ENCODE data around the gene PLTP.
A peak's percentile ranks its signal among the peaks of the same experiment; 100 is the strongest.
"Not testable (repeated sequence)": the region's sequence is repeated elsewhere in the genome, so short reads cannot be mapped to it uniquely, and the experiment has no call there.

Gene PLTP

DNA sequence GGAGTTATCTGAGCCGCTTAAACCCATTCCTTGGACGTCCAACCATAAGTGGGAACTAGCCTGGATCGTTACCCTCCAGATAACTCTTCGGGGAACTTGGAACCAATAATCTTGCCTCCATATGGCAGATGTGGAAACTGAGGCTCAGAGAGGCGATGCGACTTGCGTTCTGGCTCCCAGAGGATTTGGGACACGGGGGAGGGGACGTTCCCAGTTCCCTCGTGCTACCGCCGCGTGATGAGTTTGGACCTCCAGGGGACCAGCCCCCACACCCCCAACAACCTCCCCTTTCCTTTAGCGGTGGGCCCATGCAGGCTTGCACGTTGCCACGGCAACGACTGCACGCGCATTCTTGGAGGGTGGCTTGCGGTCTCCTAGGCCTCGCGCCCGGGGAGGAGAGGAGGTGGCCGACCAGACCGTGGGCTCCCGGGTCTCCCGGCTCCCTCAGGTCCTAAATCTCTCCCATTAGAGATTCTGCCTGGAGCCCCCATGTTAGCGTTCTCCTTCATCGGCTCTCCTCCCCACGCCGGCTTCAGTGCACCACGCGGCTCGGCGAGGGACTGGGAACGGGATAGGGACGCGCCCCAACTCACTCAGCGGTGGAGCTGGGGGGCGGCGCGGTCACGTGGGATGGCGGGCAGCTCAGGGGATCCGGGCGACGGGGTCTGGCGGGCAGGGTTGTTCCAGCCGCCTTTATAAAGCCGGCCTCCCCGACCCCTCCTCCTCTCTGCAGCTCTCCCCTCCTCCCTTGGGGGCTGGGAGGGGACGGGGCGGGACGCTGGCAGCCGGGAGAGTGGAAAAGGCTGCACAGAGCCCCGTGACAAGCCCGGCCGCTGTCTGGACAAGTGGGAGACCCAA, at the start of gene PLTP:
Gene PLTP (minus strand): TSS at position 670 of the 858 bp plus-strand sequence. CDS start 703 bp downstream, outside the sequence.
- DNase-seq (ENCODE audit: low read depth) = no peak

GRCh38 chr20:45959956-45960630, 48.1 kb upstream of the PLTP start:
- no peak for DNase-seq (ENCODE audit: low read depth)

DNA sequence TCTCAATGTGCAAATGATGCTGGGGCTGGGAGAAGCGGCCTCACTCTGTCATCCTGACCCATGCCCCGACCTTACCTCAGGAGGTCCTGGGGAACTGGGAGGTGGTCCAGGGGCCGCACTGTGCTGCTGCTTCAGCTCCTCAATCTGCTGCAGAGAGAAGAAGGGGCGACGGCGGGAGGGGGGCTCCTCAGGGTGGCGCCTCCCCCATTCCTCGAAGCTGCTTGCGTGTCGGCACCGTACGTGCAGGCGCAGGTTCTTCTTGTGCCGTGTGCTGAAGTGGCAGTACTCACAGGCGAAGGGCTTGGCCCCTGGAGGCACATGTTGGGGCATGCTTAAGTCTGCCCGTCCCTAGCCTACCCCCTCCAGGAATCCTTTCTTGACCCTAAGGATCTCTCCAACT, 47.2 kb upstream of the PLTP start:
- no peak for DNase-seq (ENCODE audit: low read depth)

DNA sequence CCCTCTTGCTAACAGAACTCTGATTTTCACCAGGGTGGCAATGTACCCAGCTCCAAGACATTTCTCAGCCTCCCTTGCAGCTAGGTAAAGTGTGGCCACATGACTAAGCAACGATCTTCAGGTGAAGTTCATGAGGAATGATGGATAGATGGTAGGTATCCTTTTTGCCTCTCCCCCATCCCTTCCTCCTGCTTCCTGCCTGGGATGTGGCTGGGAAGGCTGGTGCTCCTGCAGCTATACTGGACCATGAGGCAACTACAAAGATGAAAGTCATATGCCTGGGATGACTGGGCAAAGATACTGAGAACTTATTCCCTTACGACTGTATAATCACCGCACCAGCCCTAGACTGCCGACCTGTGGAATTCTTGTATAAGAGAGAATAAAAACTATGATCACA, 46.6 kb upstream of the PLTP start:
- DNase-seq (ENCODE audit: low read depth) = no peak

DNA sequence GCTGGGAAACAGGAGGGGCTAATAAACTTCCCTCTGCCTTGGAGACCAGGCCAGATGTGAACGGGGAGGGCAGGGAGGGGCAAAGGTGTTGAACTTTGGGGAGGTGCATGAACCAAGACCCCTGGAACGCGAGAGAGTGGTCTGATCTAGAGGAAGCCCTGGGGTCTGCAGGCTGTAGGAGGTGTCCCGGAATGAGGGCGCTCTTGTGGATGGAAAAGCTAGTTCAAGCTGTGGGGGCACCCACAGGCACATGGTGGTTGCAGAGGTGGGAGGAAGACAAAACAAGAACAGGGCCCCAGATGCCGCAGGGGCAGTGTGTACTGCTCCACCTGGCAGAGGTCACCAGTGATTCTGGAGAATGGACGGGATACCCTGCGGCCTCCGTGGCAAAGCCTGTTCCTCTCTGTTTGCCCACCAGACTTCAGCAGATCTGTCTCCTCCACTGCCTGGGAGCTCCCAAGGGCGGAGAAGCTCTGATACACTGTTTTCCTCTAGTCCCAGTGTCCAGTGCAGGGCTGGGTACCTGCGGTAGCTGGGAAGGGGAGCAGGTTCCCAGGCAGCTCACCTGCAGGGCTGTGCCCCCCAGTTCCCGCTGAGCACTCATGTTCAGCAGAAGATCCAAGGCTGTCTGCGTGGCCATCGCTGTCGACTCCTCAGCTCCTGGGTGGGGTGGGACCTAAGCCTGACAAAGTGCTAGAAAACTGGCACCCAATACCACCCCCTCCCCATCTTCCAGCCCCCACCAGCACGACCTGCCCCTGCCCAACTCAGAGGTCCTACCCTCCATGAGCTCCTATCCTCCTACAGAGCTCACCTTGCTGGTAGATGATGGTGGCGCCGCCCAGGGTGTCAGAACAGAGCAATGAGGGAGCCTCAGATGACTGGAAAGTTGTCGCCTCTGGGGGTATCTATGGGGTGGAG, 45.3 kb upstream of the PLTP start:
- DNase-seq (ENCODE audit: low read depth) = no peak

- not testable (repeated sequence) for DNase-seq (ENCODE audit: low read depth)
These were observed 44.4 kb upstream of the PLTP start for GRCh38 chr20:45956326-45956725.

DNA sequence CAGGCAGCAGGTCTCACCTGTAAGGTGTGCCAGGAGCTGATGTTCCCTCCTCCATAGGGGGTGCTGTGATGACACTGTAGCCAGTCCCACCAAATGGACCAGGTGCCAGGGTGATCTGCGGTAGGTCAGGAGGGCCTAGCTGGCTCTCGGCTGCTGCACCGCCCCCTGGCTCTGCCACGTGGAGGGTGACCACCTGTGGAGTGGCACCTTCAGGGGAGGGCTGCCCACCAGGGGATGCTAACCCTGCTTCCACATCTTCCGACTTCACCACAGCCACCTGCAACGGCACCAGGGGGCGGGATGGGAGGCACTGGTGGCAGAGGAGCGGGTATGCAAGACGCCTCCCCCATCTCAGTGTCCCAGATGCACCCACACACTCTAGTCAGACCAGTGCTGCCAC, 41.7 kb upstream of the PLTP start:
- DNase-seq (ENCODE audit: low read depth) = no peak

DNA sequence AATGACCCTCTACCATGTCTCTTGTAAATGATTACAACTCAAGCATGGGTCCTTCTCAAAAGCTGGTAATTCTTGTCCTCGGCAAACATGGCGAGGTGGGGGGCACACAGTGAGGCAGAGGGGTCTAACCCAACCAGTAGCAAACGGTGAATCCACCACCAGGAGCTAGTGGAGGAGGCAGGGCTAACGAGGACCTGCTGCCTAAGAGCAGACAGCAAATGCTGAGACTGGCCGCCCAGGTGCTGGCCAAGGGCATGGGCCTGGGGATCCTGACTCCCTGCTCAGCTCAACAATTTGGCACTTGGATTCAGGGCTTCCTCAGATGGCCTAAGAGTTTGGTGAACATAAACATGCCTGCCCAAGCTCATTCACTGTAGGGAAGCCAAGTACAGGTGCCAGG, 40.9 kb upstream of the PLTP start:
- no peak for DNase-seq (ENCODE audit: low read depth)

GRCh38 chr20:45951925-45952834, 40.2 kb upstream of the PLTP start:
- no peak for DNase-seq (ENCODE audit: low read depth)

DNA sequence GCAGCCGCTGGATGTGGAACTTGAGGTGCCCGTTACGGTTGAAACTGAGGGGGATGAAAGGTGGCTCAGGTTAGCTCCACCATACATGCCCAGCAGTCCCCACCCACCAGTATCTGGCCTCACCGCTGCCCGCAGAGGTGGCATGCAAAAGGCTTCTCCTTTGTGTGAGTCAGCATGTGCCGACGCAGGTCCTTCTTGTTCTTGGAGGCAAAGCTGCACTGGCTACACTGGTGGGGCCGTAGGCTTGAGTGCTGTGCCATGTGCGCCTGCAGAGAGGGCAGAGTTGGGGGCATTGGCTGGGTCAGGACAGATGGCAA, 38.3 kb upstream of the PLTP start:
- no peak for DNase-seq (ENCODE audit: low read depth)

DNA sequence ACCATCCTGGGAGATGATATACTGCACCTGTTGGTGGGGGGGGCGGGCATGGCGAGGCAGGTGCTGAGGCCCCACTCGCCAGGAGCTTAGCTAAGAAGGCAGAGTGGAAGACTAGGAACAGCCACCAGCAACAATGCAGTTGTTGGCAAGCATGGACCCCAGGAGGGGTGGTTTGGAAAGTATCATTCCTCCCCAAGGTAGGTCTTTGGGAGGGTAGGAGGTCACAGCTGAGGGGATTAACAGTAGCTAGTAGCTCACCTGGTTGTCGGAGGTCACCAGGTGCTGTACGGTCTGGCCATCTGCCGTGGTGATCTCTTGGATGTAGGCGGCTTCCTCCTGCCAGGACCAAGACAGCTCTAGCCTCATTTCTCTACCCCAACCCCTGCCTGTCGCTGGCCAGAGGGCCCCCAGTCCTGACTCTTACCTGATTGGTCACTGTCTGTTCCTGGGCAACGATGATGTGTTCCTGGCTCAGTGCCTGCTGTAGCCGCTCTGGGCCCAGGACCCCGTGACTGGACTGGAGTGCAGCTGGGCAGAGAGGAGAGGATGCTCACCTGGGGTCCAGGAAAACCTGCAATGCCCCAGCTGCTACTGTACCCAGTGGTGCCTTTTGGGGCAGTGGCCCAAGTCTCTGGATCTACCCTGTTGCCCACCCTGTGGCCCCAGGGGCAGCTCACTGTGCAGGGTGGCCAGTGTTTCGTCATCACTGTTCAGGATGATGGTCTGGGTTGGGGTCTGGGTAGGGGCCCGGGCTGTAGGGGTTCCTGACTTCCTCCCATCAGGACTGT, 37.8 kb upstream of the PLTP start:
- no peak for DNase-seq (ENCODE audit: low read depth)

DNA sequence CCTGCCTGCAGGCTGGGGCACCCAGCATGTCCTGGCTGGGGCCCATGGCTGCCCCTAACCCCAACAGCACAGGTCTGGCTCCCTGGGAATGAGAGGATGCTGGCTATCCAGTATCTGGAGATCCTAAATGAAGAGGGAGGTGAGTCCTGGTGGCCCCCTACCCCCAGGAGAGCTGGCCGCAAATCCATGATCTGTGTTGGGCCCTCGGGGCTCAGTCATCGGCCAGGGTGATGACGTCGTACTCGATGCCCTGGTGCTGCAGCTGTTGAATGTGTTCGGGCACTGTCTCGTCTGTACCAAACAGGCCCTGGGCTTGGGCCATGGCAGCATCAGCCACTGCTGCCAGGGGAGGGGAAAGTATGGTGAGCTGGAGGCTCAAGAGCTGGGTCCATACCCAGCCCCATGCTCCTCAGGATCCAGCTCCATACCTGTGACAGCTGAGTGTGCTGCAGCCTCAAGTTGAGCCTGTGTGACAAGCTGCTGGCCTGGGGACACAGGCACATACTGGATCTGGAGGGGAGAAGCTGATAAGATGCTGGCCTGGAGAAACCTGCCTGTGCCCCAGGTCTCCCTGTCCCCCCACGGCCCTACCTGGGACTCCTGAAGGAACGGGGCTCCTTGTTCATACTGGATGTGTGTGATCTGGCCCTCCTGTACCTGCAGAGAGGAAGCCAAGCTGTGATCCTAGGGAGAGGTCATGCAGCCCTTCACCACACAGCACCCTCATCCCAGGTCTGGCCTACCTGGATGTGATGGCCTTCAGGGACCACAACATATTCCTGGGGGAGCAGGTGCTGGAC, 37.0 kb upstream of the PLTP start:
- no peak for DNase-seq (ENCODE audit: low read depth)

GRCh38 chr20:45948261-45948733, 36.3 kb upstream of the PLTP start:
- DNase-seq (ENCODE audit: low read depth) = no peak

- no peak for DNase-seq (ENCODE audit: low read depth)
These were observed 35.3 kb upstream of the PLTP start for GRCh38 chr20:45947110-45947866.

DNA sequence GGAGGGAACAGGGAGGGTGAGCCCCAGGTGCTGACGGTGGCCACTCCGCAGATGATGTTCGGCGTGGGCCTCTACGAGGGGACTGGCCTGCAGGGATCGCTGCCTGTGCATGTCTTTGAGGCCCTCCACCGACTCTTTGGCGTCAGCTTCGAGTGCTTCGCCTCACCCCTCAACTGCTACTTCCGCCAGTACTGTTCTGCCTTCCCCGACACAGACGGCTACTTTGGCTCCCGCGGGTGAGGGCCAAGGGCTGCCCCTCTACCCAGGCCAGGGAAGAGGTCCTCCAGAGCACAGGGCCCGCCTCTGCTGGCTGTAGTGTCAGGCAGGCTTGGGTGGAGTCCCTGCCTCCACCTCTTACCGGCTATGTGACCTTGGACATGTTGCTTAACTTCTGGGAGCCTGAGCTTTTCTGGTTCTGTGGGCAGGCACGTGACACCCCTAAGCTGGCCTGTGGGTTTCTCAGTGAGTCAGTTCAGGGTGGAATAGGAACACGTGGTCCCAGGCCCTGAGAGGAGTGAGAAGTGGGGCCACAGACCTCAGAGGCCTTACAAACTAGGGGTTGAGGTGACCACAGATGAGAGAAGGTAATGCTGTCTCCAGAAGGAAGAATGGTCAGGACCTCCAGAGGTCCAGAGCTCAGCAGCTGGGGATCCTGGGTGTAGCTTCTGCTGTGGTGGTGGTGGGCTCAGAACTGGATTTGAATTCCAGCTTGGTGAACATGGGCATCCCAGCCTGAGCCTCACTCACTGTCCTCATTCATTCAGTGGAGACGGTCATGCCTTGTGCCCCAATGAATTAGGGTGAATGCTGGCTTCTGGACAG, 34.4 kb upstream of the PLTP start:
- DNase-seq (ENCODE audit: low read depth) = peak; percentile 57

GRCh38 chr20:45945678-45946148, 33.8 kb upstream of the PLTP start:
- DNase-seq (ENCODE audit: low read depth) = no peak

- DNase-seq (ENCODE audit: low read depth) = no peak
These were observed 33.2 kb upstream of the PLTP start for GRCh38 chr20:45944965-45945677.
